Cortex of kidney (tissue), 1 donor: Measurements from ENCODE around the gene GNG4.

ENCODE experiments used
- DNase-seq: peaks from one replicate; lab custom pipeline; 2025; lab: John Stamatoyannopoulos, UW

Gene GNG4

DNA sequence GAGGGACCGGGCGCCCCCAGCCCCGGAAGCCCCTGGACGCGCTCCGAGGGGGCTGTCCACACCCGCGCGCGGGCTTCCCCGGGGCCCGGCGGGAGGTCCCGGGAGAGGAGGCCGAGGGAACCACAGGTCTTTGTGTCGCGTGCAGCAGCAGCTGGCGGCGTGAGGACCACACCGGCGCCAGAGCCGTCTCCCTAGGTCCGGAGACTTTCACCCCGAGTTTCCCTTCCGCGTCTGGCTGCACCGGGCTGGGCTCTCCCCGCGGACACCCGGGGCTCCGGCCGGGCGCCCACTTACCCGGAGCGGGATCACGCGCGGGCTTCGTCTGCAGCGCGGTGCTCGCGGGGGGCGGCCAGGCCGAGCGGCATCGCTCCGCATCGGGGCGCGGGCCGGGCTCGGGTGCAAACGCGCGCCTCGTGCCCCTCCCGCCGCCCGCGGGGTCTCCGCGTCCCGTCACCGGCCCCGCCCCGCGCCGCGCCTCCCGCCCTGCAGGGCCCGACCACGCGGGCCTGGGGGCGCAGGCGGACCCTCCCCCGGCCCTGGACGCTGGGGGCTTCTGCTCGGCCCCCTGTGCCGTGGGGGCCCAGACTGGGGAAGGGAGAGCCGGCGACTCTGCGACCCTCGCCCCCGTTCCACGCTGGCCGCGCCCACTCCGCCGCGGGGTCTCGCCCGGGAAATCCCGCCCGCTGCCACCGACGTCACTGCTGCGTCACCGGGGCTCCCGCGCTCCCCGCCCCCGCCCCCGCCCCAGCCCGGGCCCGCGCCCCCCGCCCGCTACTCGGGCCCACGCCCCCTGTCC, at the start of gene GNG4:
GNG4 (minus strand) TSS at position 417 of the 796 bp plus-strand sequence. CDS start 65,946 bp downstream, outside the sequence.
- no peak for DNase-seq

DNA sequence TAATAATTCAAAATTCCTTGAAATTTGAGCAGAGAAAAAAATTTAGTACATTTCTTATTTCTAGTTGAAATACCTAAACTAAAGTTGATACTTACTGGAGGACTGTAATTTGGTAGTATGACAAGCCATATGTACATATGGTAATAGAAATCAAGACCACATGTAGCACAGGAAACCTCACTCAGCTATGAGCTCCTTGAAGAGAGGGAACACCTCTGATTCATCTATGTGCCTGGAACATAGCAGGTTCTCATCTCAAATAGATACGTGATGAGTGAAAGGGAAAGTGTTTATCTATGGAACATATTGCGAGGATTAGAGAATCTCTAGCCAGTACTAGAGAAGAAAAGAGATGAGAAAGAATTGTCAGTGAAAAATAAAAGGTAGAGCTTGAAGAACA, 47.9 kb upstream of the GNG4 start:
- no peak for DNase-seq

DNA sequence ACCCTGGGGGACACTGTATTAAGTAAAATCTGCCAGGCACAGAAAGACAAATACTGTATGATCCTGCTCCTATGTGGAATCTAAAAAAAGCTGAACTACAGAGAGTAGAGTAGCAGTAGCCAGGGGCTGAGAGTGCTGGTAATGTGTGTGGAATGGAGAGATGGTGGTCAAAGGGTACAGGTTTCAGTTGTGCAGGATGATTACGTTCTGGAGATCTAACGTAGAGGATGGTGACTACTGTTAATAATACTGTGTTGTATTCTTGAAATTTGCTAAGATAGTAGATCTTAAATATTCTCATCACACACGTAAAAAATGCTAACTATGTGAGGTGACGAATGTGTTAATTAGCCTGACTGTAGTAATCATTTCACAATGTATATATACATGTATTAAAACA, 39.8 kb upstream of the GNG4 start:
- no peak for DNase-seq

DNA sequence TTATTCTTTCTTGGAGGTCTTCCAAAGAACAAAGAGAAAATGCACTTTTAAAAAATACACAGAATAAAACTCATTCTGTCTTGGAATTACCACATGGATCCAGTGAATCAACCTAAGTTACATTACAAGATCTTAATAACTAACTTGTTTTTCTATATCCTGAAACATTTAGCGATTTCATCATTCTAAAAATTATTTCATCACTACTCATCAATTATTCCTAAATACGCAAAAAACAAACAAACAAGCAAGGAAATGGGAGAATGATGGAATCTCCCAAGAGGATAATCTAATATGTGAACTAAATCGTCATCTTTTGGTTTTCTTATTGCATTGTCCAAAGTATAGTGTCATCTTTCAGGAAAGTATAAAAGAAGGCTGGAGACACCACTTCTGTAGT, 38.5 kb upstream of the GNG4 start:
- DNase-seq: no peak

DNA sequence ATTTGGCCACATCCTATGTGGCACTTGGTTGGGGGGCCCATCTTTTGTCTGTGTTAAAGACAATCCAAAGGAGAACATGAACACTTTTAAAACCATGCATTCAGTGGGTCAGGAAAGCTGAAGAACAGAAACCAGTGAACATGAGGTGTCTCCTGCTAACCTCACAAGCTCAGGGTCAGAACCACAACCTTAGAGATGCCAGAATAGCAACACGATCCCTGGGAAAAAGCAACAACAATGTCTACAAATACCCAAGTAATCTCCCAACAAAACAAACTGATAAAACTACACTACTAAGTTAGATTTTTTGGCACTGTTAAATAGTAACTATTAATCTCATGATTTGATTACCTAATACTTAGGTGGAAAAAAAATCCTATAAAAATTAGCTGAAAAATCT, 34.1 kb upstream of the GNG4 start:
- no peak for DNase-seq

DNA sequence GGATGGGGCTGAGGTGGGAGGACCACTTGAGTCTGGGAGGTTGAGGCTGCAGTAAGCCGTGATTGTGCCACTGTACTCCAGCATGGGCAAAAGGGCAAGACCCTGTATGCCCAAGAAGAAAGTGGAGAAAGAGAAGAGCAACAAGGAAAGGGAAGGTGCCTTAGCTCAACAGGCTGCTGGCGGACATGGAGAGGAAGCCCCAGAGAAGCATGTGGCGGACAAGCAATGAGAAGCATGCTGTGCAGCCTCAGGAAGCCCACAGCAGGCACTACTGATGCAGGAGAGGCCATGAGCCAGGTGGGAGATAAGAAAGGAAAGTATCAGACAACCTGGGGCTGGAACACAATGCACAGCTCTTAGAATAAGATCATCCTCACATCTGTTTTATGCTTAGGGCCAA, 32.6 kb upstream of the GNG4 start:
- DNase-seq: no peak

DNA sequence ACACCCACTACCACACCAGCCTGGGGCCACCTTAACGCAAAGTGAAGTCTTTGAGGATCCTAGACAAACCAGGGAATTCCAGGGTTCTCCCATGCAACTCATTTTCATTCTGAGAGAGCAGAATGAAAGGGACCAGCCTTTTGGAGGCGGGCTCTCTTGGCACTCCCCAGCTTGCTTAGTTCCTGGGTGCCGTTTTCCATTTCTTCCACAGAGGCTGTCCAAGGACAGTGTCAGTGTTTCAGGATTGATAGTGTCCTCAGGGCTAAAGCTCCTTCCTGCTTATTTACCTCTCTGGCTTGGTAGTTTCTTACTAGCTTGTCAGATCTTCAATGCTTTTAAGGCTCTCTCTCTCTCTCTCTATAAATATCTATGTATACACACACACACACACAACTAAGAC, 30.1 kb upstream of the GNG4 start:
- DNase-seq: no peak

DNA sequence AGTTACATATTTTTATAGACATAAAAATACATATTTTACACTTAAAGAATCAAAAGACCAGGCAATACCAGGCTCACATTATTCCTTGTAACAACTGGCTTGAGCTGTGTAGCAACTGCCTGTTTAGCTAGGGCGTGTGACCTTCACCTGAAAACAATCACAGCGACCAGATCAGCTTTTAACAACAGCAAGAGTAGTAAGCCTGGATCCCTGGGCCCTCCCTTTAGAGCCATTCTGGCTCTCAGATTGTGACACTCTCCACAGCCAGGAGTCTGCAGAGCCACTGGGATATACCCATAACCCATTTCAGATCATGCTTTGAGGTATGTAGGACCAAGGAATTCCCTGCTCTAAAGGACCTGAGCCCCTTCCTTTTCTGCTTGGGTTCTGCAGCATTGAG, 29.4 kb upstream of the GNG4 start:
- no peak for DNase-seq

DNA sequence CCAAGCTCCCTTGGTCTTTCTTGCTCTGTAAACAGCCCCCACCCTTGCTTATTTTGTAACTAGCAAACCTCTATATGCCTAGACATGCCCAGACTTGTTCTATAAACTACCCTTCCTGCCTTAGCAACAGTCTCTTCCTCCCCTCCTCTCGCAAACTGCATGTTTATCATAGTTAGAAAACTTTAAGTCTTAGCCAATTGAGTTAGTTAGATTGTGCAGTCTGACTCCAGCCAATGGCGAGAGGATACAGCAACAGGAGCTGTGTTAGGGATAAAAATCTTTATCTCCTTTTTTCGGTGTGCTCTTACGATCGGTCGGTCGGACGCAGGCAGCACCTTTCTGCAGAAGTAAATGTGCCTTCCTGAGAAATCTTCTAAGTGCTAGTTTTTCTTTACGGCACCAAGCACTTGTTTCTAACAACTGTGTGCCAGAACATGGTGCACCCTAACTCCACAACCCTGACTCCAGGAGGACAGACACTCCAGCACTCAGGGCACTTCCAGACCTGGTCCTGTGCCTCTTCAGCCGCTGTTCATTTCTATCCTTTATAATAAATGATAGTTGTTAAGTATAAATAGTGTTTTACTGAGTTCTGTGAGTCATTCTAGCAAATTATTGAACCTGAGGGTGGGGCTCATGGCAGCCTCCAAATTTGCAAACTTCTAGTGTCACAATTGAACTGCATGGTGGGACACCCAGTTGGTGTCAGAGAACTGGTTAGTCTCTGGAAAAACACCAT, 25.7 kb upstream of the GNG4 start:
- no peak for DNase-seq

DNA sequence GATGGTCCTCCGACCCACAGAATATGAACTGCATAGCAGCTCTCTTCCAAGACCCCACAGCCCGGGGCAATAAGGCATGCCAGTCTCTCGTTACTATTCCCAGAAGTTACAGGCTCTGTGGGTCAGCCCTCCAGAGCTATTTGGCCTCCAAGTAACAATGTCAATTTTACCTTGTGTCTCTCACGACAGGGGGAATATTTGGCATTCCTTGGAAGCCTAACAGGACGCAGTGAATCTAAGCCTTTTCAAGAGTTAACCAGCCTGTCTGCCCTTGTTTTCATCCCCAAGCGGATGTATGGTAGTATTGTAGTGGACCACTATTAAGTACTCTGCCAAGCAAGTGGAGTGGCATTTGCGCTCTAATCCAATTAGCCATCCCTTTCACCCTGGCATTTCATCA, 24.4 kb upstream of the GNG4 start:
- DNase-seq: no peak

DNA sequence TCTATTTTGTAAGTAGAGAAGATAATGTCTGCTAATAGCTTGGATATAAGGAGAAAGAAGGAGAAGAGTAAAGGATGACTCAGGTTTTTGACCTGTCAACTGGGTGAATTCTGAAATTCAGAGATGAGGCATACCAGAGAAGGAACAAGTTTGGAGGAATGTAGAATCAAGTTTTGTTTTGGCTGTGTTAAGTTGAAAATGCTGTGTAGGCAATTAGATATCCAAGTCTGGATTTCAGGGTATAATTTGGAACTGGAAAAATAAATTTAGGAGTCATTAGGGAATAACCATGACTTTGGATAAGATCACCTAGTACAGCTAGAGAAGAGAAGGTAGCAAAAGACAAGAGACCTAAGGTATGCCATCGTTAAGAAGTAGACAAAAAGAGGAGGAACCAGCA, 22.4 kb upstream of the GNG4 start:
- no peak for DNase-seq

DNA sequence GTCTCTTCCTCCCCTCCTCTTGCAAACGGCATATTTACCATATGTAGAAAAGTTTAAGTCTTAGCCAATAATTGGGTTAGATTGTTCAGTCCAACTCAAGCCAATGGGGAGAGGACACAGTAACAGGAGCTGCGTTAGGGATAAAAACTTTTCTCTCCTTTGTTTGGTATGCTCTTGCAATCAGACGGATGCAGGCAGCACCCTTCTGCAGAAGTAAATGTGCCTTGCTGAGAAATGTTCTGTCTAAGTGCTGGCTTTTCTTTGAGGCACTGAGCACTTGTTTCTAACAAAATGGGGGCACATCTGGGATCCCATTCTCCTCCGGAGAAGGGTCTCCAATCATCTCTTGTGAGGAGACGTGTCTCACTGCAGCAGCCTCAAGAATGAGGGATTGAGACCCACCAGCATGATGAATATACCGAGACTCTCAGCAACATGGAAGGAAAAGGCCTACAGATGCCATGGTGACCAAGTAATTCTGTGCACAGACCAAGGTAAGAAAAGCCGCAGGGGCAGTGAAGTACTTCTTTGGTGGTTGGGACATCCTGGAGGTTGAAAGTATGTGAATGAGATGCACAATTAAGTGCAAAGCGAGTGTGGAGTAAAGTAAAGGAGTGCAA, 20.7 kb upstream of the GNG4 start:
- no peak for DNase-seq

DNA sequence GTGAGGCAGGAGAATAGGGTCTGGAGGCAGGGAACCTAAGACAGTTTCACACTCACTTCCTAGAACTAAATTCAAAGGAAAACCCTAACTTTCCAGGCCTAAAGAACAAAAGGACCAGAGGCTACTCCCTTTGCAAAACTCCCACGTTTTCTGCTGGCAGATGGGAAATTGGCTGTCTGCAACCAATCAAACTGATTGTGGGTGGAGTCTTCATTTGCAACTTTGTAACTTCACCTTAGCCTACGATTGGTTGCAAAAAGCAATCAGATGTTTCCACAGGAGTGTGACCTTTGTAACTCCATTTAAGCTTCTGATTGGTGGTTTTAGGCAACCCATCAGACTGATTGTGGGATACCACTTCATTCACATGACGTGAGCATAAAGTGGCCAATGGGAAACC, 19.7 kb upstream of the GNG4 start:
- DNase-seq: no peak

DNA sequence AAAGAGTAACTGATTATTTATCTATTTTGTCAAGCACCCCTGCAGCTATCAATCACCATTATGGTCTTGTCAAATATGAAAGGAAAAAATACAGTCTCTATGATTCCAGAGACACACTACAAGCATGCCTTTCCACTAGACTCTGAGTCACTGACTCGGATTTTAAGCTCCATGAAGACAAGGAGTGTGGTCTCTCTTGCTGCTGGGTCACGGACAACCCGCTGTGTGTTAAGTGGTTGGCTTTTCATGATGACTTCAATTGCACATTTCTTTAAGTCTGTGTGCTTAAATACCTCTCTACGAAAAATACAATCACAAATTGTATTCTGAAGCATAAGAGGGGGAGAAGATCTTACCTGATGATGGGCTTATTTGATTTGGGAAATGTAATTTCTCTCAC, 14.0 kb upstream of the GNG4 start:
- DNase-seq: no peak

DNA sequence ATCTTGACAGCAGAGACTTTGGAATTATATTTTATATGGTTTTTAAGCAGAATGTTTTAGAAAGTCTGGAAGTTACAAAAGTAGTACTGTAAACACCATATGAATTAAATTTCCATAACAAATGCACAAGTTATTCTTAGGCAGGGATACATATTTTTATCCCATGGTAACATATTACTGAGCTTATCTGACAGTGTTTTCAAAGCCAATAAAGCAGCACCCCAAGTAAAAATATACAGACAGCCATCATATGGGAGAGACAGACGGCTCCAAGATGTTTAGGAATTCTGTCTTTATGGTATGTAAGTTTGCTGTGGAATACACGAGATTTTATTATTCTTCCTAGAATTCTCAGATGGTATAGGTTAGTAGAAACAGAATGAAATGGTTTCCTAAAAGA, 12.0 kb upstream of the GNG4 start:
- no peak for DNase-seq

DNA sequence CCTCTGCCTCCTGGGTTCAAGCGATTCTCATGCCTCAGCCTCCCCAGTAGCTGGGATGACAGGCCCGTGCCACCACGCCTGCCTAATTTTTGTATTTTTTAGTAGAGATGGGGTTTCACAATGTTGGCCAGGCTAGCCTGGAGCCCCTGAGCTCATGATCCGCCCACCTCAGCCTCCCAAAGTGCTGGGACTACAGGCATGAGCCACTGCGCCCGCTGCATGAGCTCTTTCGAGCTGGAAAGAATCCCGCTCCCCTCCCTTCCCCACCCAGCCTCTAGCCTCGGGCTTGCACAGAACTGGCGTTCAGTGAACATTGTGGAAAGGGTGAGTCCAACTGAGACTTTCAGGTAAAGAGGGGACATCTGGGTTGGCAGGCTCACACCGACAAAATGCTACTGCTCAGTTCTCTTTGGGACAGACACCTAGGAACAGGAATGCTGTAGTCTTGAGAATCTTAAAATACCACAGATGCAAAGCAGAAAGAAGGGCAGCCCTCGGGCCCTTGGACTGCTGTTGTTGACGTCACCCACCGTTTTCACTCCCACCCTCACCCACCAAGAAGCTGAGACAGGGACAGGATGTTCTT, 9.7 kb upstream of the GNG4 start:
- no peak for DNase-seq

DNA sequence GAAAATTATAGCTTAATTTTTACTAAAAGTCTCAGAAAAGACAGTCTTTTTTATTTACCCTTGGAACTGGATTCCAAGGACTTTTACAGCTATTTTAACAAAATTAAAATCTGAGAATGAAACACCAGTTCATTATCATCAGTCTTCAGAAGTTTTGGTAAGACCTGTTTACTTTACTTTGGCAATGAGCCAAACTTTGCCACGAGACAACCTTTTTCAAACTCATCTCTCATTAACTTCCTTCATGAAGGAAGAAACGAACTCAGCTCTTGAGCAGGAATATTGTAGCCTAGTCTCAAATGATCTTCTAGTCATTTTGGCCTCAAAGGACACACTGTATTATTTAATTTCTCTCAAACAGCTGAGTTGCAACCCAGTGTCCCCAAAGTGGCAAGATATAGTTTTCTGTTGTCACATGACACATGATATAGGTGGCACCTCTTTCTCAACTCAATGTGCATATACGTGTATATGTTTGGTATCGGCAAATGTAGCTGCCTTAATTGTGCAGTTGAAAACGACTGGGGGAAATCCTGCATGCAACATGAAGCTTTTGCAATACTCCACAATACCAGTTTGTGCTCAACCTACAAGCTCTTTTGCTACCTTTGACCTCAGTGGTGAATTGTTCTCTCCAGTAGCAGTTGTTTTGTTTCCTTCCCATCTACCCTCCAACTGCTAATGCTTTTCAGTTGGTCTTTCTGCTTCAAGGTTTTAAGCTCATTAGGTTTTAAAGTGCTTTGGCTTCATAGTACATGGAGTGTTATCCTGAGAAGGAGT, 8.4 kb upstream of the GNG4 start:
- no peak for DNase-seq

DNA sequence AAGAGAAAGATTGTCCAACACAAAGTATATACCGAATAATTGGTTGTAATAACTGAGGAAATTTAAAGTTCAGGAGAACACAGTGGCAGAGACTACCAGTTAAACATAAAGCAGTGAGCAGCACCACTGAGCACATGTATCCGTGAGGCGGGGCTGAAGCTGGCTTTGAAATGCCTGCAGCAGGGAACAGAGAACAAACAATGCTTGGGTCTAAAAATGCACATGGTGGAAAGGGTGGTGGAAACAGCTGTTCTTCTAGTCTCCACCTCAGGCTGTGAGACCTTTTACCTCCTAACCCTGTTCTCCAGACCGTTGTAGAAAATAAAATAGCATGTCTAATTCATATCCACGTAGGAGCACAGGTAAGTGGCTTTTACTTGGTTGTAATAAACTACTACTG, 7.7 kb upstream of the GNG4 start:
- DNase-seq: no peak

DNA sequence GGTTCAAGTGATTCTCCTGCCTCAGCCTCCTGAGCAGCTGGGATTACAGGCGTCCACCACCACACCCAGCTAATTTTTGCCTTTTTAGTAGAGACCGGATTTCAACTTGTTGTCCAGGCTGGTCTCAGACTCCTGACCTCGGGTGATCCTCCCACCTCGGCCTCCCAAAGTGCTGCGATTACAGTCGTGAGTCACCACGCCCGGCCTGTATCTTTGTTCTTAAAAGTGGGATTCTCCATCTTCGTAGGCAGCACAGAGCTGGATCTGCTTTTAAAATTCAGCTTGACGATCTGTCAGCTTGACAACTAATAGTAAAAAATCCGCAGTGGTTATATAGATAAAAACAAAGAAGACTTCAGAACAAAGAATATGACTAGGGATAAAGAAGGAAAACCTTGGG, 2.8 kb upstream of the GNG4 start:
- DNase-seq: no peak

DNA sequence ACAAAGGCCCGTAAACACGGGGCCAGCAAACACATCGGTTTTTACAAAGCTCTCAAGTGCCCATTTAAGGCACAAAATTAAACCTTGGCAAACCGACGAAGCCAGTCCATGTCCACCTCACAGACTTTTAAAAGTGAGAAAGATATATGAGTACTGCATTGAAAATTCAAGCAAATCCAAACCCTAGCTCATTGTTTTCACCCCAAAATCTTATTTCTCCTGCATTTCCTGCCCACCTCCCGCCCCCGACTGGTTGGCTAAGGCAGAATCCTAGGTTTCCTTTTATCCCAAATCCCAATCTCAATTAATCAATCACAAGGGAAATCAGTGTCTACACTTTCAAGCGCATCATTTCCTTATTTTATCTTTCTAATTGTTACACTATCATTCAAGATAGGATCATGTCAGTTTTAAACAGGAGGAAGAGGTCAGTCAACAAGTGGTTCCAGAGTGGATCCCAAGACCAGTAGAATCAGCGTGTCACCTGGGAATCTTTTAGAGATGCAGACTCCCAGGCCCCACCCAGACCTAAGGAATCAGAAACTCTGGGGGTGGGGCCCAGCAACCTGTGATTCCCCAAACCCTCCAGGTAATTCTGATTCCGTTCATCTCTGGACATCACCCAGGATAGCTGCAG, 1.7 kb upstream of the GNG4 start:
- no peak for DNase-seq

DNA sequence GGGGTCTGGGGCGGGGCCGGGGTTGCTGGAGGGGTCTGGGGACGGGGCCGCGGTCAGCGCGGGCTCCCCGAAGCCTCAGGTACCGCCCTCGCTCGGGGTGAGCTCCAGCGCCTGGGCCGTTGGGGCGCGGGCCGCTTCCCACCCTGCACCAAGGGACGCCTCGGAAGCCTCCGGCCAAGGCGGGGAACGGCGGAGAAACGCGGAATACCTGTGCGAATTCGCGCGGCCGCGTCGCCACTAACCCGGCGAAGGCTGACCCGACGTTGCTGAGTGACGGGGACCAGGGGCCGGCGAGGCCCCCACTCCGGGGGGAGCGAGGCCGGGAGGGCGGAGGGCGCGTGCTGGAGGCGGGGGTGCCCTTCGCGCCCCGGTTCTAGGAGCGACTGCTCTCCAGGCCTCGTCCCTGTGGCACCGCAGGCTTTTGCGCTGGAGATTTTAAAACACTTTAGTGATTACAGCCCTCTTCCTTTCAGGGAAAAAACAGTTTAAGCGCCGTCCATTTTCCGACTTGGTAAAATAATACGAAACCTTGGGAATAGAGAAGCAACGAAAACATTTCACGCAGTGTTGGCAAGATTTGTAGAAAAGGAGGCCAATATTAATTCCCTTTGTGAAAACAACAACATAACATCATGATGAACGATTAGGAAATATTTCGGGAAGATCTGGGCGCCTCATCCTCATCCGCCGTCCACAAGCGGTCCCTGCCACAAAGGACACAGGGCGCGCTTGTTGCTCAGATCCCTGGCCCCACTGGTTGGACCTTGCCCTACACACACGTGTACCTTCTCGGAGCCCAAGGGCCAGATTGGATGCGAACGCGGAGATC, 971 bp upstream of the GNG4 start:
- DNase-seq: no peak
